OCI-LY1 (cell line): ENCODE measurements around the gene CACNA1D.

Experiments
- H2AFZ ChIP-seq: fragments of 200-600 bp; sonication (generic), shearing (Covaris generic); 2 replicates; pipeline ENCODE4 v1.6.0; 2014; ENCODE audit warnings: antibody characterized with exemption, mild to moderate bottlenecking, low read length
- H3F3A ChIP-seq: fragments of 200-600 bp; sonication (generic), shearing (Covaris generic); 2 replicates; pipeline ENCODE4 v1.6.0; 2014; ENCODE audit warnings: mild to moderate bottlenecking, antibody characterized with exemption, low read length, moderate library complexity; ENCODE audit not compliant: insufficient read depth
- H3K27ac ChIP-seq: fragments of 200-600 bp; sonication (generic); 2 replicates; pipeline ENCODE4 v1.5.1; 2014; ENCODE audit warnings: low read length, mixed run types, mild to moderate bottlenecking, low read depth; ENCODE audit not compliant: poor library complexity, severe bottlenecking
- H3K27me3 ChIP-seq: fragments of 200-600 bp; sonication (generic); 2 replicates; pipeline ENCODE4 v1.6.0; 2014; ENCODE audit warnings: antibody characterized with exemption, mild to moderate bottlenecking, low read length, moderate library complexity; ENCODE audit not compliant: insufficient read depth
- H3K36me3 ChIP-seq: fragments of 200-600 bp; sonication (generic); 2 replicates; pipeline ENCODE4 v1.6.1; 2014; ENCODE audit warnings: mild to moderate bottlenecking, antibody characterized with exemption, low read length, moderate library complexity, mixed read lengths; ENCODE audit not compliant: insufficient read depth
- H3K4me1 ChIP-seq: fragments of 200-600 bp; sonication (generic); 2 replicates; pipeline ENCODE4 v1.5.1; 2014; ENCODE audit warnings: mild to moderate bottlenecking, low read length, moderate library complexity; ENCODE audit not compliant: insufficient read depth, severe bottlenecking
- H3K4me2 ChIP-seq: fragments of 200-600 bp; sonication (generic), shearing (Covaris generic); 2 replicates; pipeline ENCODE4 v1.6.1; 2014; ENCODE audit warnings: low read length
- H3K4me3 ChIP-seq: fragments of 200-600 bp; sonication (generic); 2 replicates; pipeline ENCODE4 v1.5.1; 2014; ENCODE audit warnings: low read length, low read depth, mild to moderate bottlenecking, mixed read lengths; ENCODE audit not compliant: poor library complexity, severe bottlenecking
- H3K79me2 ChIP-seq: fragments of 200-600 bp; shearing (Covaris generic); 2 replicates; pipeline ENCODE4 v1.6.1; 2016; ENCODE audit warnings: mixed run types, low read length, mixed read lengths; ENCODE audit not compliant: insufficient read depth
- H3K9ac ChIP-seq: fragments of 200-600 bp; sonication (generic), shearing (Covaris generic); 2 replicates; pipeline ENCODE4 v1.6.1; 2014; ENCODE audit warnings: mild to moderate bottlenecking, low read length, mixed read lengths
- H3K9me2 ChIP-seq: fragments of 200-600 bp; sonication (generic), shearing (Covaris generic); 2 replicates; pipeline ENCODE4 v1.6.1; 2014; ENCODE audit warnings: low read depth, mild to moderate bottlenecking, low read length, mixed read lengths
- H3K9me3 ChIP-seq: fragments of 200-600 bp; shearing (Covaris generic); 2 replicates; pipeline ENCODE4 v1.6.1; 2014; ENCODE audit warnings: low read length, mixed read lengths
- H4K20me1 ChIP-seq: fragments of 200-600 bp; sonication (generic), shearing (Covaris generic); 2 replicates; pipeline ENCODE4 v1.6.0; 2016; ENCODE audit warnings: mild to moderate bottlenecking, low read length; ENCODE audit not compliant: insufficient read depth
- EZH2 ChIP-seq: fragments of 200-600 bp; sonication (generic), shearing (Covaris generic); IDR thresholded peaks from 2 replicates; pipeline ENCODE4 v1.8.0; 2017; ENCODE audit warnings: borderline replicate concordance, mixed run types, mild to moderate bottlenecking, antibody characterized with exemption, low read length, moderate library complexity, mixed read lengths
- TF ChIP-seq, protein P1 (sequence below): fragments of 200-600 bp; sonication (generic), shearing (Covaris generic); IDR thresholded peaks from 2 replicates; pipeline ENCODE4 v1.5.1; 2017; ENCODE audit warnings: mild to moderate bottlenecking, antibody characterized with exemption, low read length, moderate library complexity, mixed read lengths

Gene CACNA1D

DNA sequence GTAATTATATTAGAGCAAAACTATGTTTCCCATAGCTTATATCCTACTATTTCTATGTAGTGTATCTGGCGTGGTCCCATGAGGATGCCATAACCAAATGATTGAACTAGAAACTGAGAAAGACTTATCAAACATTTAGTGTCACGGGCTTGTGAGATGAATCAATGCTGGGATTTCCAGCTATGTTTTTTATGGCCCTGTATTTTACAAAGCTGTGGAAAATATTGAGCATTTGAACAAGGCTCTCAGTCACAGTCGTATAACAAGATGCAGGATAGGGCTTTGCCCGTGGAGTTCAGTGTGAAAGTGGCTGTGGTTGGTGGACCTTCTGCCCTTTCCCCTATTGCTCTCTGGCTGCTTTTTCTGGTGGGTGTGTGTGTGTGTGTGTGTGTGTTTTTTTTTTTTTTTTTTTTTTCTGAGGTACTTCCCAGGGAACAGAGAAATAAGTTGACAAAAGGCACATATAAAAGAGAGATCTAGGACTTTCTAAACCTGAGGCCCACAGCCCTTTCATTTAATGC is 60.7 kb downstream of the CACNA1D start:
- Histone ChIP-seq H3K27me3 (no peaks in the 10 kb centered on the region), H3K36me3 (no peaks in the 10 kb centered on the region), H3K4me1 (no peaks in the 10 kb centered on the region), H3K4me2 (no peak overlapping the region), H3K27ac (no peak overlapping the region), H3K9me2 (no peaks in the 10 kb centered on the region), H3K4me3 (no peak overlapping the region), H3K9me3 (0 out of 2 replicates have a peak, but pooled peaks cover 2% of the 10 kb centered on the region), H3K79me2 (no peaks in the 10 kb centered on the region), H2AFZ (no peak overlapping the region), H3F3A (no peaks in the 10 kb centered on the region), H4K20me1 (no peaks in the 10 kb centered on the region), H3K9ac (no peak overlapping the region)
- TF ChIP-seq, protein P1, sequence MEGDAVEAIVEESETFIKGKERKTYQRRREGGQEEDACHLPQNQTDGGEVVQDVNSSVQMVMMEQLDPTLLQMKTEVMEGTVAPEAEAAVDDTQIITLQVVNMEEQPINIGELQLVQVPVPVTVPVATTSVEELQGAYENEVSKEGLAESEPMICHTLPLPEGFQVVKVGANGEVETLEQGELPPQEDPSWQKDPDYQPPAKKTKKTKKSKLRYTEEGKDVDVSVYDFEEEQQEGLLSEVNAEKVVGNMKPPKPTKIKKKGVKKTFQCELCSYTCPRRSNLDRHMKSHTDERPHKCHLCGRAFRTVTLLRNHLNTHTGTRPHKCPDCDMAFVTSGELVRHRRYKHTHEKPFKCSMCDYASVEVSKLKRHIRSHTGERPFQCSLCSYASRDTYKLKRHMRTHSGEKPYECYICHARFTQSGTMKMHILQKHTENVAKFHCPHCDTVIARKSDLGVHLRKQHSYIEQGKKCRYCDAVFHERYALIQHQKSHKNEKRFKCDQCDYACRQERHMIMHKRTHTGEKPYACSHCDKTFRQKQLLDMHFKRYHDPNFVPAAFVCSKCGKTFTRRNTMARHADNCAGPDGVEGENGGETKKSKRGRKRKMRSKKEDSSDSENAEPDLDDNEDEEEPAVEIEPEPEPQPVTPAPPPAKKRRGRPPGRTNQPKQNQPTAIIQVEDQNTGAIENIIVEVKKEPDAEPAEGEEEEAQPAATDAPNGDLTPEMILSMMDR, result no peak
- no peak for TF ChIP-seq EZH2

DNA sequence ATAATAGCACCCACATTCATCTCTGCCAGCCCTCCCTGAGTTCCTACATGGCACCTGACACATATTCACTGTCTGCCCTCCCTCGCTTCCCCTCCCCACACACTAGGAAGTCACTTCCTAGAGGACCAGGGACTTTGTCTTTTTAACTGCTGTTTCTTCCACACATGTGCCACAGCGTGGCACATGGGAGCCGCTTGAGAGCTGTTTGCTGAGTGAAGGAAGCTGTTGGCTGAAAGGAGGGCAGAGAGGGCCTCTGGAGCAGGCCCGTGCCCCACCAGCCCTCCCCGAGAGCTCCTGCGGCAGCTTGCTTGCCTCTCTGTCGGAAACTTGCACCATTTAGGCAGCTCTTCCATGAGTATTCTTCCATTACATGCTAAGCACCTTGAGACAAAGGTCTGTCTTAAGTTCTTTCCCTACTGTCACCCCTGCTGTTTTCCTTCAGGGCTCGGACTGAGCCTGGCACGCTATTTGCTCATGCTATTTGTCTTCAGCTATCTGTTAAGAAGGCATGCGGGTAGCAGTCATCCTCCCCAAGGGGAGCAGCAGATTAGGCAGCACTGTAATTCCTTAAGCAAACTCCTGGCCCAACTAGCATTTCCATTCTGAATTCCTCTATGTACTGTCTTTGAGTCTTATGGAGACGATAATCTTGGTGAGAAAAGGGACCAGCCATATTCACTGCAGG is 72.2 kb downstream of the CACNA1D start:
- Histone ChIP-seq H4K20me1 (no peaks in the 10 kb centered on the region), H3K79me2 (no peaks in the 10 kb centered on the region), H3K4me3 (no peak overlapping the region), H3K36me3 (no peaks in the 10 kb centered on the region), H3K27ac (no peak overlapping the region), H3K4me1 (no peaks in the 10 kb centered on the region), H3F3A (no peaks in the 10 kb centered on the region), H2AFZ (no peak overlapping the region), H3K27me3 (0 out of 2 replicates have a peak, but pooled peaks cover under 1% of the 10 kb centered on the region), H3K9ac (no peak overlapping the region), H3K9me2 (no peaks in the 10 kb centered on the region), H3K9me3 (no peaks in the 10 kb centered on the region), H3K4me2 (no peak overlapping the region)
- TF ChIP-seq EZH2, result no peak
- TF ChIP-seq, protein P1, result no peak

DNA sequence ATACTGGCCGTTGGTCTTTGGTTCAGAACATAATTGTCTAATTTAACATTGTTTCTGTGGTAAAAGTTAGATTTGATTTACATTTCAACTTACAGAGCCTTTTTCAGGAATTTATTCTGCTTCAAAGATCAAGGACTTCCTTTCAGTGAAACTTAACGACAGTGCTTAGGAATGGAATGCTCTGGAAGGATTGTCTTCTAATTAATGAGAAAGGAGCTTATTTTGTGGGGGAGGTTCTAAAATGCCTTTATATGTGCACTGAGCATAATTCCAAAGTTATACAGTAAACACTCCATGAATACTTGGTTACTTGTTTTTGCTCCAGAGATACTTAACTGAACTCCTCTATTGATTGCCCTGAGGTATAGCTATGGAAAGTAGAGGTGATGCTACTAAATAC is 75.7 kb downstream of the CACNA1D start:
- no peak overlapping the region for H3K9ac ChIP-seq
- no peak overlapping the region for H3K4me2 ChIP-seq
- no peaks in the 10 kb centered on the region for H3K27me3 ChIP-seq
- H2AFZ ChIP-seq, result no peak overlapping the region
- no peaks in the 10 kb centered on the region for H3K36me3 ChIP-seq
- no peaks in the 10 kb centered on the region for H3F3A ChIP-seq
- no peak overlapping the region for H3K27ac ChIP-seq
- H4K20me1 ChIP-seq, result no peaks in the 10 kb centered on the region
- no peak overlapping the region for H3K4me3 ChIP-seq
- H3K9me2 ChIP-seq, result no peaks in the 10 kb centered on the region
- no peak for TF ChIP-seq EZH2
- TF ChIP-seq, protein P1, result no peak
- no peaks in the 10 kb centered on the region for H3K79me2 ChIP-seq
- H3K4me1 ChIP-seq, result no peaks in the 10 kb centered on the region
- H3K9me3 ChIP-seq, result no peaks in the 10 kb centered on the region
